ENCODE results near the gene TMEM186.

The TMEM186 gene

DNA sequence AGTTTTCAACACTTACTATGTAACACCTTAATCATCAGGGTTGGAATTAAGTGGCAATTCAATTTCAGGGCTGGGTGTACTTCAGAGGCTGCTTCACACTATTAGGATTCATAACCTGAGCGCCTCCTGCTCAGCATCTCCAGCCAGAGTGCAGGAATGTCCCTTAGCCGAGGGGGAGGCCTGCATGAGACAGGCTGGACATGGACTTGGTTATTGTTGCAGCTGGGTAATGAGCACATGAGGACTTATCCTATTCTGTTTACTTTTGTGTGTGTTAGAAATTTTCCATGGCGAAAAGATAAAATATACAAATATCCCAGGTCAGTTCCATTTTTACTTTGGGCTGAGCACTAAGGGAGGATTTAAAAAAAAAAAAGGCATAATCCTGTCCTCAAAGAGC, 10.6 kb upstream of the TMEM186 start:
- ATAC-seq = no peak

DNA sequence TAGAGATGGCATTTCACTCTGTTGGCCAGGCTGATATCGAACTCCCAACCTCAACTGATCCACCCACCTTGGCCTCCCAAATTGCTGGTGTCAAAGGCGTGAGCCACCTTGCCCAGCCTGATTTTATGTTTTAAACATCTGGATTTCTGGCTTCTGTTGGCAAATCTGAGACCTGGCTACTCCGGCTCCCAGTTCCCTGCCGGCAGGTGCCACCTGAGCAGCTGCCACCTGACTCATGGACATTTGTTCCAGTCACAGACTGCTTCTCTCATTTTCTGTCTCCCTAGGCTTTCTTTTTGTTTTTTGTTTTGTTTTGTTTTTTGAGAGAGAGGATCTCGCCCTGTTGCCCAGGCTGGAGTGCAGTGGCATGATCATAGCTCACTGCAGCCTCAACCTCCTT, 9.8 kb upstream of the TMEM186 start:
- no peak for ATAC-seq

More for the DNA sequence above, 10.6 kb upstream of the TMEM186 start:
- TF ChIP-seq, protein P1, sequence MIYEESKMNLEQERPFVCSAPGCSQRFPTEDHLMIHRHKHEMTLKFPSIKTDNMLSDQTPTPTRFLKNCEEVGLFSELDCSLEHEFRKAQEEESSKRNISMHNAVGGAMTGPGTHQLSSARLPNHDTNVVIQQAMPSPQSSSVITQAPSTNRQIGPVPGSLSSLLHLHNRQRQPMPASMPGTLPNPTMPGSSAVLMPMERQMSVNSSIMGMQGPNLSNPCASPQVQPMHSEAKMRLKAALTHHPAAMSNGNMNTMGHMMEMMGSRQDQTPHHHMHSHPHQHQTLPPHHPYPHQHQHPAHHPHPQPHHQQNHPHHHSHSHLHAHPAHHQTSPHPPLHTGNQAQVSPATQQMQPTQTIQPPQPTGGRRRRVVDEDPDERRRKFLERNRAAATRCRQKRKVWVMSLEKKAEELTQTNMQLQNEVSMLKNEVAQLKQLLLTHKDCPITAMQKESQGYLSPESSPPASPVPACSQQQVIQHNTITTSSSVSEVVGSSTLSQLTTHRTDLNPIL (CRISPR knock-in tag; IDR thresholded peaks at IDR 0.05; ENCODE audit: low read depth) = no peak
- TF ChIP-seq ZNF8 (CRISPR knock-in tag; IDR thresholded peaks at IDR 0.05) (no peak), CSDC2 (CRISPR knock-in tag; IDR thresholded peaks at IDR 0.05) (no peak), TOX (CRISPR knock-in tag; IDR thresholded peaks at IDR 0.05; ENCODE audit: borderline replicate concordance) (no peak), PPARA (CRISPR knock-in tag; IDR thresholded peaks at IDR 0.05; ENCODE audit: borderline replicate concordance) (no peak), ZNF70 (CRISPR knock-in tag; IDR thresholded peaks at IDR 0.05) (no peak)
- TF ChIP-seq, protein P2, sequence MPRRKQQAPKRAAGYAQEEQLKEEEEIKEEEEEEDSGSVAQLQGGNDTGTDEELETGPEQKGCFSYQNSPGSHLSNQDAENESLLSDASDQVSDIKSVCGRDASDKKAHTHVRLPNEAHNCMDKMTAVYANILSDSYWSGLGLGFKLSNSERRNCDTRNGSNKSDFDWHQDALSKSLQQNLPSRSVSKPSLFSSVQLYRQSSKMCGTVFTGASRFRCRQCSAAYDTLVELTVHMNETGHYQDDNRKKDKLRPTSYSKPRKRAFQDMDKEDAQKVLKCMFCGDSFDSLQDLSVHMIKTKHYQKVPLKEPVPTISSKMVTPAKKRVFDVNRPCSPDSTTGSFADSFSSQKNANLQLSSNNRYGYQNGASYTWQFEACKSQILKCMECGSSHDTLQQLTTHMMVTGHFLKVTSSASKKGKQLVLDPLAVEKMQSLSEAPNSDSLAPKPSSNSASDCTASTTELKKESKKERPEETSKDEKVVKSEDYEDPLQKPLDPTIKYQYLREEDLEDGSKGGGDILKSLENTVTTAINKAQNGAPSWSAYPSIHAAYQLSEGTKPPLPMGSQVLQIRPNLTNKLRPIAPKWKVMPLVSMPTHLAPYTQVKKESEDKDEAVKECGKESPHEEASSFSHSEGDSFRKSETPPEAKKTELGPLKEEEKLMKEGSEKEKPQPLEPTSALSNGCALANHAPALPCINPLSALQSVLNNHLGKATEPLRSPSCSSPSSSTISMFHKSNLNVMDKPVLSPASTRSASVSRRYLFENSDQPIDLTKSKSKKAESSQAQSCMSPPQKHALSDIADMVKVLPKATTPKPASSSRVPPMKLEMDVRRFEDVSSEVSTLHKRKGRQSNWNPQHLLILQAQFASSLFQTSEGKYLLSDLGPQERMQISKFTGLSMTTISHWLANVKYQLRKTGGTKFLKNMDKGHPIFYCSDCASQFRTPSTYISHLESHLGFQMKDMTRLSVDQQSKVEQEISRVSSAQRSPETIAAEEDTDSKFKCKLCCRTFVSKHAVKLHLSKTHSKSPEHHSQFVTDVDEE (CRISPR knock-in tag; IDR thresholded peaks at IDR 0.05) = no peak

DNA sequence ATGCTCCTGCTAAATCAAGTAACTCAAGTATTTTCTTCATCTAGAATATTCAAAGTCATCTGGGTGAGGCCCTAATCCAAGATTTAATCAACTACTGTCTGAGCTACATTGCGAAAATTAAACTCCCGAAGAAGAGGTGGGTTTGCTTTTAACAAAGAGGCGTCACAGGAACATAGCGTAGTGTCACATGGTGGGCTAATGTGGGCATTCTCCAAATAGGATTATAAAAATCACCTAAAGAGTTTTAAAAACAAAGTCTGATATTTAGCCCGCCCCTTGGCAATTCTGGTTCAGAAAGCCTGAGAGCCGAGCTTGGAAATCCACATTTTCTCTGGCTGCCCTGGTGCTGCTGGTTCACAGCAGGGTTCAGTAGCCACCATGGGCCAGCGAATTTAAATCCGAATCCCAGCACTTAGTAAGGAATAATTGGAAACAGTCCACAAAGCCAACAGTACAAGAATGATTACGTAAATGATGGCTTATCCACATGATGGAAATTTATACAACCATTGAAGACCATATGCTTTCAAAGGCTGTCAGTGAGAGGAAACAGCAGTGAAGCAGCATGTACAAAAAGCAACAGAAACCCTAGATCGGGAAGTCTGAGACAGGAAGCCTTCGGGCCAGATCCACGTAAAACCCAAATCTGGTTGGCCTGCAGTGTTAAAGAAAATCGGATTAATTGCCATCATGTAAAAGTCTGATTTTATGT, 9.0 kb upstream of the TMEM186 start:
- ATAC-seq = no peak; the same call in 2 of the 3 replicates
- no peak for TF ChIP-seq RARB (CRISPR knock-in tag; IDR thresholded peaks at IDR 0.05)
- peak; percentile 63; the same call in 1 of the 2 replicates for TF ChIP-seq TCF4 (CRISPR knock-in tag; IDR thresholded peaks at IDR 0.05; ENCODE audit: borderline replicate concordance)
- TF ChIP-seq BACH2 (CRISPR knock-in tag; IDR thresholded peaks at IDR 0.05; ENCODE audit: borderline replicate concordance) = no peak

More for the DNA sequence above, 9.8 kb upstream of the TMEM186 start:
- TF ChIP-seq PPARA (CRISPR knock-in tag; IDR thresholded peaks at IDR 0.05; ENCODE audit: borderline replicate concordance) (no peak), ZFP30 (CRISPR knock-in tag; IDR thresholded peaks at IDR 0.05) (no peak), OSR1 (CRISPR knock-in tag; IDR thresholded peaks at IDR 0.05) (no peak), GLIS3 (CRISPR knock-in tag; IDR thresholded peaks at IDR 0.05) (no peak), ZNF565 (CRISPR knock-in tag; conservative IDR thresholded peaks at IDR 0.05; ENCODE audit: low read depth) (no peak), ZFP3 (CRISPR knock-in tag; IDR thresholded peaks at IDR 0.05) (no peak), SNAI2 (CRISPR knock-in tag; IDR thresholded peaks at IDR 0.05) (no peak), ISL1 (CRISPR knock-in tag; IDR thresholded peaks at IDR 0.05) (no peak), BACH2 (CRISPR knock-in tag; IDR thresholded peaks at IDR 0.05; ENCODE audit: borderline replicate concordance) (no peak)
- TF ChIP-seq, protein P1 (CRISPR knock-in tag; IDR thresholded peaks at IDR 0.05; ENCODE audit: low read depth) = no peak

DNA sequence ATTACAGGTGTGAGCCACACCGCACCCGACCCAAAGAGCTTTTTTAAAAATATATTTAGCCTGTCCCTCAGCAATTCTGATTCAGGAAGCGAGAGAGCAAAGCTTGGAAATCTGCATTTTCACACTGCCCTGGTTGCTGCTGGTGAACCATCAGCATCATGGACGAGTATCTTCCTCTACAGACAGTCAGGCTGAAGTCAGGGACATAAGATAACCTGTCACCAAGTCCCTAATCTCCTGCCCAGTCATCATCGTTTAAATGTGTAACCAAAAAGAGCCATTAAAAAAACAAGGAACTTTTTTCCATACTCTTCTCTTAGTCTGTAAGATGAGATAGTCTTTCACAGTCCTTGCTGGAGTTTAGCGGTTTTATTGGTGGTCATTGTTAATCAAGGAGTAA, 6.9 kb upstream of the TMEM186 start:
- ATAC-seq = no peak
- TF ChIP-seq TCF4 (CRISPR knock-in tag; IDR thresholded peaks at IDR 0.05; ENCODE audit: borderline replicate concordance) (no peak), ZC3H10 (CRISPR knock-in tag; IDR thresholded peaks at IDR 0.05) (no peak), ZFP3 (CRISPR knock-in tag; IDR thresholded peaks at IDR 0.05) (no peak), ESRRG (CRISPR knock-in tag; IDR thresholded peaks at IDR 0.05) (no peak), BACH2 (CRISPR knock-in tag; IDR thresholded peaks at IDR 0.05; ENCODE audit: borderline replicate concordance) (no peak), RARB (CRISPR knock-in tag; IDR thresholded peaks at IDR 0.05) (no peak), SNAI2 (CRISPR knock-in tag; IDR thresholded peaks at IDR 0.05) (no peak), CSDC2 (CRISPR knock-in tag; IDR thresholded peaks at IDR 0.05) (no peak), ARNTL (CRISPR knock-in tag; IDR thresholded peaks at IDR 0.05; ENCODE audit: borderline replicate concordance, low read depth) (no peak), OSR1 (CRISPR knock-in tag; IDR thresholded peaks at IDR 0.05) (no peak), TOX (CRISPR knock-in tag; IDR thresholded peaks at IDR 0.05; ENCODE audit: borderline replicate concordance) (no peak), GLIS3 (CRISPR knock-in tag; IDR thresholded peaks at IDR 0.05) (no peak), ZNF70 (CRISPR knock-in tag; IDR thresholded peaks at IDR 0.05) (no peak), ZNF8 (CRISPR knock-in tag; IDR thresholded peaks at IDR 0.05) (no peak)
- TF ChIP-seq, protein P1 (CRISPR knock-in tag; IDR thresholded peaks at IDR 0.05; ENCODE audit: low read depth) = no peak
- TF ChIP-seq, protein P2 (CRISPR knock-in tag; IDR thresholded peaks at IDR 0.05) = no peak
- TF ChIP-seq, protein P3, sequence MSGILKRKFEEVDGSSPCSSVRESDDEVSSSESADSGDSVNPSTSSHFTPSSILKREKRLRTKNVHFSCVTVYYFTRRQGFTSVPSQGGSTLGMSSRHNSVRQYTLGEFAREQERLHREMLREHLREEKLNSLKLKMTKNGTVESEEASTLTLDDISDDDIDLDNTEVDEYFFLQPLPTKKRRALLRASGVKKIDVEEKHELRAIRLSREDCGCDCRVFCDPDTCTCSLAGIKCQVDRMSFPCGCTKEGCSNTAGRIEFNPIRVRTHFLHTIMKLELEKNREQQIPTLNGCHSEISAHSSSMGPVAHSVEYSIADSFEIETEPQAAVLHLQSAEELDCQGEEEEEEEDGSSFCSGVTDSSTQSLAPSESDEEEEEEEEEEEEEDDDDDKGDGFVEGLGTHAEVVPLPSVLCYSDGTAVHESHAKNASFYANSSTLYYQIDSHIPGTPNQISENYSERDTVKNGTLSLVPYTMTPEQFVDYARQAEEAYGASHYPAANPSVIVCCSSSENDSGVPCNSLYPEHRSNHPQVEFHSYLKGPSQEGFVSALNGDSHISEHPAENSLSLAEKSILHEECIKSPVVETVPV (CRISPR knock-in tag; IDR thresholded peaks at IDR 0.05) = no peak

Measured in SK-N-SH treated with all-trans-retinoic acid at 6 μM for 48 hours (cell line).